Parathyroid adenoma (tissue), 2 donors: ENCODE measurements around the gene POU2AF3.

Experiments used
- H2AFZ ChIP-seq: fragments of 300-600 bp; sonication (generic); one replicate; pipeline ENCODE4 v1.7.0; 2017; ENCODE audit warnings: antibody characterized with exemption, mild to moderate bottlenecking
- H3K27ac ChIP-seq: fragments of 300-600 bp; sonication (generic); one replicate; pipeline ENCODE4 v1.7.0; 2017
- H3K27me3 ChIP-seq: fragments of 300-600 bp; sonication (generic); one replicate; pipeline ENCODE4 v1.7.0; 2017; ENCODE audit warnings: low read length; ENCODE audit not compliant: control insufficient read depth, insufficient read depth
- H3K36me3 ChIP-seq: fragments of 300-600 bp; sonication (generic); one replicate; pipeline ENCODE4 v1.7.0; 2017; ENCODE audit warnings: low read length; ENCODE audit not compliant: control insufficient read depth, insufficient read depth
- H3K4me1 ChIP-seq: fragments of 300-600 bp; sonication (generic); one replicate; pipeline ENCODE4 v1.7.0; 2017; ENCODE audit warnings: control low read depth
- H3K4me2 ChIP-seq: fragments of 300-600 bp; sonication (generic); one replicate; pipeline ENCODE4 v1.7.0; 2017; ENCODE audit warnings: low read length
- H3K4me3 ChIP-seq: fragments of 300-600 bp; sonication (generic); one replicate; pipeline ENCODE4 v1.7.0; 2017; ENCODE audit warnings: low read depth, low read length
- H3K79me2 ChIP-seq: fragments of 300-600 bp; sonication (generic); one replicate; pipeline ENCODE4 v1.7.0; 2017; ENCODE audit warnings: control low read depth
- H3K9ac ChIP-seq: fragments of 300-600 bp; sonication (generic); one replicate; pipeline ENCODE4 v1.7.0; 2017; ENCODE audit warnings: mild to moderate bottlenecking
- H3K9me3 ChIP-seq: fragments of 300-600 bp; sonication (generic); one replicate; pipeline ENCODE4 v1.7.0; 2017; ENCODE audit warnings: low read length; ENCODE audit not compliant: control insufficient read depth
- TF ChIP-seq, protein P1 (sequence below): fragments of 300-600 bp; sonication (generic); IDR thresholded peaks from one replicate; pipeline ENCODE4 v1.7.0; 2017; ENCODE audit warnings: antibody characterized with exemption, mild to moderate bottlenecking
- donor health status: primary hyperparathyroidism.

Gene POU2AF3

DNA sequence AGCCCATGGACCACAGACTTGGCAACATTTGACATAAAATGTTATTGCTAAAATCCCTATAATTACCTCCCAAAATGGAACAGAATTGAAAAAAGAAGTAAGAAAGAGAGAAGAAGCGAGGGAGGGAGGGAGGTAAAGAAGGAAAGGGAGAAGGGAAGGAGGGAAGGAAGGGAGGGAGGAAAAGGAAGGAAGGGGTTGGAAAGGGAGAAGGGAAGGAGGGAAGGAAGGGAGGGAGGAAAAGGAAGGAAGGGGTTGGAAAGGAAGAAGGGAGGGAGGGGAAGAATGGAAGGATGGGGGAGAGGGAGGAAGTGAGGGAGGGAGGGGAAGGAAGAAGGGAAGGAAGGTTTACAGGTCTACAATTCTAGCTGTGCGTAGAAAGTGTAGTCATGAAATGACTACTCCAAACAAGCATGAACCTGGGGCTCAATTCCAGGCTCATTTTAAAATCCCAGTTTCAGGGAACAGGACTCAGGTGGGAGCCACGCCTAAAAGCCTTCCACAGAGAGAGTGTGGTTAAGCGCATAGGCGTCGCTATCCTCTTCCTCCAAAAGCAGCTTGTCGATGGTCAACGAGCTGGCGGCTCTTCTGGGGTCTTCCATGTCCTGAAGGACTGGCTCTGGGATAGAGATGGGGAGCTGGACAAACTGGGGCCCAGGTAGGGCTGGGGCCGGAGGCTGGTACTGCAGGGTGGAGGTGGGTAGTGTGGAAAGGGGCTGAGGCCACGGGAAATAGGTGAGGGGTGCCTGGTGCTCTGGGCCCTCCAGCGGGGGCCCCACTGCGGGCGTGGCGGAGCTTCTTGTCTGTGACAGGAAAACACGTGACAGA is 55.6 kb downstream of the POU2AF3 start:
- no peaks in the 10 kb centered on the region for H3K79me2 ChIP-seq
- H3K4me3 ChIP-seq: no peak overlapping the region
- no peak overlapping the region for H3K4me2 ChIP-seq
- TF ChIP-seq, protein P1, sequence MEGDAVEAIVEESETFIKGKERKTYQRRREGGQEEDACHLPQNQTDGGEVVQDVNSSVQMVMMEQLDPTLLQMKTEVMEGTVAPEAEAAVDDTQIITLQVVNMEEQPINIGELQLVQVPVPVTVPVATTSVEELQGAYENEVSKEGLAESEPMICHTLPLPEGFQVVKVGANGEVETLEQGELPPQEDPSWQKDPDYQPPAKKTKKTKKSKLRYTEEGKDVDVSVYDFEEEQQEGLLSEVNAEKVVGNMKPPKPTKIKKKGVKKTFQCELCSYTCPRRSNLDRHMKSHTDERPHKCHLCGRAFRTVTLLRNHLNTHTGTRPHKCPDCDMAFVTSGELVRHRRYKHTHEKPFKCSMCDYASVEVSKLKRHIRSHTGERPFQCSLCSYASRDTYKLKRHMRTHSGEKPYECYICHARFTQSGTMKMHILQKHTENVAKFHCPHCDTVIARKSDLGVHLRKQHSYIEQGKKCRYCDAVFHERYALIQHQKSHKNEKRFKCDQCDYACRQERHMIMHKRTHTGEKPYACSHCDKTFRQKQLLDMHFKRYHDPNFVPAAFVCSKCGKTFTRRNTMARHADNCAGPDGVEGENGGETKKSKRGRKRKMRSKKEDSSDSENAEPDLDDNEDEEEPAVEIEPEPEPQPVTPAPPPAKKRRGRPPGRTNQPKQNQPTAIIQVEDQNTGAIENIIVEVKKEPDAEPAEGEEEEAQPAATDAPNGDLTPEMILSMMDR: no peak
- H3K27ac ChIP-seq: no peak overlapping the region
- no peaks in the 10 kb centered on the region for H3K27me3 ChIP-seq
- peaks cover 2% of the 10 kb centered on the region for H3K4me1 ChIP-seq
- H3K36me3 ChIP-seq: no peaks in the 10 kb centered on the region
- H2AFZ ChIP-seq: no peak overlapping the region
- H3K9ac ChIP-seq: no peak overlapping the region
- H3K9me3 ChIP-seq: no peaks in the 10 kb centered on the region

DNA sequence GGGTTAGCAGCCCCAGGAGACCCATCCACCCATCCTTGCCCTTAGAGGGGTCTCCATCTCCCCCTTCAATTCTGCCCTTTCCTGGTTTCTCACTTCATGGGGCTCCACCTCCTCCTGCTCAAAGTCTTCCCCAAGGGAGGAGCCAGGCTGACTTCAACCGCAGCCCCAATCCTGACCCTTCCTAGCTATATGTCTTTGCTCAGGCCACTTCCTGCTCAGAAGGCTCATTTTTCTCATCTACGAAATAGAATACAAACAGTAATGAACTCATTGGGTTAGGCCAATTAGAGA is 56.2 kb downstream of the POU2AF3 start:
- Histone ChIP-seq H3K9me3 (no peaks in the 10 kb centered on the region), H3K79me2 (no peaks in the 10 kb centered on the region), H3K4me3 (no peak overlapping the region), H3K4me2 (no peak overlapping the region), H3K4me1 (peaks cover 2% of the 10 kb centered on the region), H3K27me3 (no peaks in the 10 kb centered on the region), H3K9ac (no peak overlapping the region), H2AFZ (no peak overlapping the region), H3K27ac (no peak overlapping the region), H3K36me3 (no peaks in the 10 kb centered on the region)
- TF ChIP-seq, protein P1: no peak

- H3K79me2 ChIP-seq: no peaks in the 10 kb centered on the region
- H3K27ac ChIP-seq: no peak overlapping the region
- H3K4me2 ChIP-seq: no peak overlapping the region
- TF ChIP-seq, protein P1: no peak
- no peak overlapping the region for H3K9ac ChIP-seq
- peaks cover 2% of the 10 kb centered on the region for H3K4me1 ChIP-seq
- no peak overlapping the region for H2AFZ ChIP-seq
- no peaks in the 10 kb centered on the region for H3K9me3 ChIP-seq
- H3K4me3 ChIP-seq: no peak overlapping the region
- H3K27me3 ChIP-seq: no peaks in the 10 kb centered on the region
- H3K36me3 ChIP-seq: no peaks in the 10 kb centered on the region
These were observed 56.8 kb downstream of the POU2AF3 start for GRCh38 chr11:111355101-111355500.

GRCh38 chr11:111355956-111356659 is 57.8 kb downstream of the POU2AF3 start:
- no peaks in the 10 kb centered on the region for H3K4me1 ChIP-seq
- no peak overlapping the region for H3K9ac ChIP-seq
- no peaks in the 10 kb centered on the region for H3K36me3 ChIP-seq
- no peak overlapping the region for H3K4me3 ChIP-seq
- peak overlapping the region; percentile 35 for H2AFZ ChIP-seq
- H3K79me2 ChIP-seq: no peaks in the 10 kb centered on the region
- no peak overlapping the region for H3K27ac ChIP-seq
- no peaks in the 10 kb centered on the region for H3K27me3 ChIP-seq
- no peak overlapping the region for H3K4me2 ChIP-seq
- H3K9me3 ChIP-seq: no peaks in the 10 kb centered on the region
- TF ChIP-seq, protein P1: no peak

DNA sequence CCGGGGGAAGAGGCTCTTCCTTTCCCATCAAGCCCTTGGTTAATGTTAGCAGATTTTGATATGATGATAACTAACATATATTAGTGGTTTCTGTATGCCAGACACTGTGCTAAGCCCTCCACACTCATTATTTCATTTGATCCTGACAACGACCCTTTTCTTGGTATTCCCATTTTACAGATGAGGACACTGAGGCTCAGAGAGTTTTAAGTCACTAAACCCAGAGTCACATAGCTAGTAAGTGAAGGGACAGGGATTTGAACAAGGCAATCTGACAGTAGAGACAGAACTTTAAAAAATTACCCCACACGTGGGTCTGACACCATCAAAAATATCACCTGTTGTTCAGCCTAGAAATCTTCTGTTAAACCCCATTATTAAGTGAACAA is 58.3 kb downstream of the POU2AF3 start:
- Histone ChIP-seq H3K9me3 (no peaks in the 10 kb centered on the region), H3K27ac (no peak overlapping the region), H2AFZ (no peak overlapping the region), H3K36me3 (no peaks in the 10 kb centered on the region), H3K4me2 (no peak overlapping the region), H3K27me3 (no peaks in the 10 kb centered on the region), H3K9ac (no peak overlapping the region), H3K4me3 (no peak overlapping the region), H3K79me2 (no peaks in the 10 kb centered on the region), H3K4me1 (no peaks in the 10 kb centered on the region)
- TF ChIP-seq, protein P1: no peak
